Spleen (tissue), 7 donors: ENCODE data around the gene SDHC.

Source experiments
- CTCF ChIP-seq, 11 experiments: fragments of 200-600 bp in 7 of 11; fragments of 450-650 bp in 4 of 11; sonication (generic) in 4 of 11; IDR thresholded peaks in 8 of 11; conservative IDR thresholded peaks in 3 of 11; 1 replicate in 7 of 11; 2 replicates in 4 of 11; pipeline versions ENCODE4 v1.4.0 to v1.8.0; 2016 to 2021; ENCODE audit warnings: antibody characterized with exemption in 11 of 11, inconsistent platforms in 4 of 11, mild to moderate bottlenecking in 1 of 11
- POLR2A ChIP-seq, 3 donors: fragments of 450-650 bp; IDR thresholded peaks; one replicate each; pipeline ENCODE4 v1.5.1; 2017; ENCODE audit warnings: antibody characterized with exemption in 3 of 3, mild to moderate bottlenecking in 1 of 3
- POLR2AphosphoS5 ChIP-seq, 3 donors: sonication (generic); formaldehyde crosslinking; IDR thresholded peaks; one replicate each; pipeline ENCODE4 v1.5.1; 2017; ENCODE audit warnings: antibody characterized with exemption in 3 of 3
- donor health status: DM: no; HTN: no; CAD: no; lungs with moderate emphysema.
- donor health status: DM: no; HTN: no; CAD: no.
- donor health status: DM: no; HTN: no; CAD: no.

DNA sequence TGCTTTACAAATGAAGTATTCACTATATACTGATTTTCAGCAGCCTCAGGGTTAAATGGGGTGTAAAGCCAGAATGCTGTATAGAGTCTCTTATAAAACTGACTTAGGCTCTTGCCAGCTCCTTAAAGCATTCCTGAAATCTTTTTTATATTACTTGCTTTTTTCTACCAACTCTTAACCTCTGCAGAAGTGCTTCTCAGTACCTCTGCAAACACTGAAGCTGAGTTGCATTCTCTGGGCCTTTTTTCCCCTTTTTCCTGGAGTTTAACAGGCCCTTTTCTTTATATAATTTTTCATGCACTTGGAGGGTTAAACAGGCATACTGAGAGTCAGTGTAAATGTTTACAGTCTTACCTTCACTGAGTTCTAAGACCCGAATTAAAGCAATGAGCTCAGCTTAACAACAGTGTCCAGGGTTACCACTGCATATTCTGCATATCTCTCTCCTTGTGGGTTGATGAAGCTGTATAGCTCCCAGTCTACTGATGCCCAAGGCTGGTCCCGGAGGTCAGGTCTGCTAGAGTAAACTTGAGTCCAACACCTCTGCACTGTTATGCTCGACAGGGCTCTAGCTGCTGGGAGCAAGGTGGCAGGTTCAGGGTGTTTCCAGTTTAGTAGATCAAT, 94.4 kb downstream of the SDHC start:
- no peak for TF ChIP-seq CTCF (IDR thresholded peaks at IDR 0.05 in 8 of 11, conservative IDR thresholded peaks at IDR 0.05 in 3 of 11)
- TF ChIP-seq POLR2AphosphoS5 (IDR thresholded peaks at IDR 0.05) = no peak
- TF ChIP-seq POLR2A (IDR thresholded peaks at IDR 0.05) = no peak
